Right lobe of liver (tissue), 4 donors: ENCODE data around the gene PELI3.

Experiments used
- POLR2A ChIP-seq: fragments of 450-650 bp; IDR thresholded peaks from one replicate; pipeline ENCODE4 v1.6.1; 2017; ENCODE audit warnings: antibody characterized with exemption, mild to moderate bottlenecking
- TF ChIP-seq, protein P1 (sequence below), 4 donors: fragments of 200-600 bp in 3 of 4; fragments of 450-650 bp in 1 of 4; IDR thresholded peaks; one replicate each; pipeline versions ENCODE4 v1.5.1 to v1.8.0; 2016 to 2022; ENCODE audit warnings: antibody characterized with exemption in 4 of 4, mild to moderate bottlenecking in 2 of 4
- donor health status: DM: no; HTN: no; CAD: no.
- donor health status: DM: no; HTN: no; CAD: no.
- donor health status: DM: no; HTN: yes; CAD: no.

DNA sequence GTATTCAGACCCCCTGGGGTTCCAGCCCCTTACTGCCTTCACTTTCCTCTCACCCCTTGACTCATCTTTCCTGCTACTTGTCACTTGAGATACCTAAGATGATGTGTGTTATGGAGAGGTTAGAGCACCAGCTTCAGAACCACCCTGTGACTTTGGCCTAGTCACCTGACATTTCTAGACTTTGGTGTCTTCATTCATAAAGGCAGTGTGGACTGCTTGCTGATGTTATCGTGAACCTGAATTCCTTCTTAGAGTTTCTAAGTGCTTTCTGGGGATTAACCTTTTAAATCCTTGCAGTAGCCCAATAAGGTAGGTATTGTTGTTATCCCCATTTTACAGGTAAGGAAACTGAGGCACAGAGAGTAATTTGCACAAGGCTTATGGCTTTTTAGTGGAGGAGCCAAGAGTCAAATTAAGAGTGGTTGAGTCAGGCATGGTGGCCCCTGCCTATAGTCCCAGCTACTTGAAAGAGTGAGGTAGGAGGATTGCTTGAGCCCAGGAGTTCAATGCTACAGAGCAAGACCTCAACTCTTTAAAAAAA, 38.6 kb downstream of the PELI3 start:
- TF ChIP-seq, protein P1, sequence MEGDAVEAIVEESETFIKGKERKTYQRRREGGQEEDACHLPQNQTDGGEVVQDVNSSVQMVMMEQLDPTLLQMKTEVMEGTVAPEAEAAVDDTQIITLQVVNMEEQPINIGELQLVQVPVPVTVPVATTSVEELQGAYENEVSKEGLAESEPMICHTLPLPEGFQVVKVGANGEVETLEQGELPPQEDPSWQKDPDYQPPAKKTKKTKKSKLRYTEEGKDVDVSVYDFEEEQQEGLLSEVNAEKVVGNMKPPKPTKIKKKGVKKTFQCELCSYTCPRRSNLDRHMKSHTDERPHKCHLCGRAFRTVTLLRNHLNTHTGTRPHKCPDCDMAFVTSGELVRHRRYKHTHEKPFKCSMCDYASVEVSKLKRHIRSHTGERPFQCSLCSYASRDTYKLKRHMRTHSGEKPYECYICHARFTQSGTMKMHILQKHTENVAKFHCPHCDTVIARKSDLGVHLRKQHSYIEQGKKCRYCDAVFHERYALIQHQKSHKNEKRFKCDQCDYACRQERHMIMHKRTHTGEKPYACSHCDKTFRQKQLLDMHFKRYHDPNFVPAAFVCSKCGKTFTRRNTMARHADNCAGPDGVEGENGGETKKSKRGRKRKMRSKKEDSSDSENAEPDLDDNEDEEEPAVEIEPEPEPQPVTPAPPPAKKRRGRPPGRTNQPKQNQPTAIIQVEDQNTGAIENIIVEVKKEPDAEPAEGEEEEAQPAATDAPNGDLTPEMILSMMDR (IDR thresholded peaks at IDR 0.05): no peak
- no peak for TF ChIP-seq POLR2A
